Vagina (tissue), 2 donors: Measurements from ENCODE around the gene PTPRM. TPM values are rescaled to one million over a fixed set of nuclear protein-coding genes. Genes with fewer than 3 reads are reported as not detected.

Experiments
- DNase-seq, 2 donors: peaks; one replicate each; pipeline ENCODE4 v3.0.0-alpha.2; 2017; ENCODE audit errors: extremely low spot score in 2 of 2
- H3K27ac ChIP-seq: fragments of 200-600 bp; sonication (generic); one replicate; pipeline ENCODE4 v1.5.1; 2019
- H3K27me3 ChIP-seq: fragments of 200-600 bp; sonication (generic); one replicate; pipeline ENCODE4 v1.5.1; 2019
- H3K36me3 ChIP-seq, 2 donors: fragments of 200-600 bp; sonication (generic); one replicate each; pipeline ENCODE4 v1.5.1; 2017 to 2019
- H3K4me1 ChIP-seq: fragments of 200-600 bp; sonication (generic); one replicate; pipeline ENCODE4 v1.5.1; 2019
- H3K4me3 ChIP-seq, 2 donors: fragments of 200-600 bp; sonication (generic); 1 replicate in 1 of 2; 2 replicates in 1 of 2; pipeline ENCODE4 v1.5.1; 2016 to 2019
- H3K9me3 ChIP-seq: fragments of 200-600 bp; sonication (generic); one replicate; pipeline ENCODE4 v1.5.1; 2019
- POLR2A ChIP-seq, 2 donors: fragments of 450-650 bp; IDR thresholded peaks; one replicate each; pipeline ENCODE4 v1.6.1; 2017; ENCODE audit warnings: antibody characterized with exemption in 2 of 2, mild to moderate bottlenecking in 2 of 2, moderate library complexity in 2 of 2
- POLR2AphosphoS5 ChIP-seq, 2 donors: sonication (generic); formaldehyde crosslinking; IDR thresholded peaks; one replicate each; pipeline ENCODE4 v1.9.0; 2017; ENCODE audit warnings: antibody characterized with exemption in 2 of 2, mild to moderate bottlenecking in 2 of 2, low read depth in 1 of 2; ENCODE audit not compliant: insufficient read depth in 1 of 2
- intact Hi-C: fragments of 100-400 bp; cut with DNase I; formaldehyde crosslinking; loops from one replicate; pipeline ENCODE4 v1.15.1; 2023
- total RNA-seq: library from RNA; depleted of rRNA; stranded (reverse); fragments of >200 nt; gene quantifications from one replicate; pipeline ENCODE4 v1.2.3, GENCODE V29; 2016
- TF ChIP-seq, protein P1 (sequence below), 3 experiments: fragments of 450-650 bp in 2 of 3; fragments of 200-600 bp in 1 of 3; sonication (generic) in 1 of 3; IDR thresholded peaks; one replicate each; pipeline ENCODE4 v1.5.1; 2017 to 2019; ENCODE audit warnings: antibody characterized with exemption in 3 of 3, mild to moderate bottlenecking in 2 of 3, moderate library complexity in 2 of 3

The PTPRM gene
- total RNA-seq, 1 donor from 2014 or later = 60.2 TPM

DNA sequence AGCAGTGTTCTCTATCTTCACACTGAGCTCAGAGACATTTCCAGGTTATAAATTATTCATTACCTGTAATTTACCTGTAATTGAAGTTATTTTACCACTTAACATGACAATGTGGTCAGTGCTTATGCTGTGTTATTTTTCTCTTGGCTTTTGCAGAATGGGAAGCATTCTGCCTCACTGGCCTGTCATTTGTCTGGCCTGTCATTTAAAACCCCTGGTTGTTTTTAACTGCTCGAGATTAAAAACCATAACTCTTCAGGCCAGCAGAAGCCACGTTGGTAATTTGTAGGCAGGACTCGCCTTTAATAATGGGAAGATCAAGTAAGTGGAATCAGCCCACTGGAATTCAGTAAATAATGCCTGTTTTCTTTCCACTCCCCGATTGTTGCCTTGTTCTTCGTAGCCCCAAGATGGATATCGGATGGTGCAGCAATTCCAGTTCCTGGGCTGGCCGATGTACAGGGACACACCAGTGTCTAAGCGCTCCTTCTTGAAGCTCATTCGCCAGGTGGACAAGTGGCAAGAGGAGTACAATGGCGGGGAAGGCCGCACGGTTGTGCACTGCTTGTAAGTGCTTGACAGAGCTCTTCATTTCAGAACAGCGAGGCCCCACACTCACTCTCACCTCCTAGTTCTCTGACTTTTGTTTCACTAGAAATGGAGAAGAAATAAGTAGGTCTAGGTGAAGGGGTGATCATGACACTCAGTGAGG lies 819.7 kb downstream of the PTPRM start:
- H3K9me3 ChIP-seq = no peaks in the 10 kb centered on the region
- H3K27ac ChIP-seq = no peak overlapping the region
- intact Hi-C loops = no loop called here
- H3K4me1 ChIP-seq = no peaks in the 10 kb centered on the region
- no peaks in the 10 kb centered on the region for H3K27me3 ChIP-seq
- H3K36me3 ChIP-seq = peaks cover 0 to 15% of the 10 kb centered on the region in 2 donors
- TF ChIP-seq POLR2AphosphoS5 (IDR thresholded peaks at IDR 0.05; ENCODE audit: insufficient read depth in 1 of 2, low read depth in 1 of 2) (no peak), POLR2A (IDR thresholded peaks at IDR 0.05) (no peak)
- TF ChIP-seq, protein P1, sequence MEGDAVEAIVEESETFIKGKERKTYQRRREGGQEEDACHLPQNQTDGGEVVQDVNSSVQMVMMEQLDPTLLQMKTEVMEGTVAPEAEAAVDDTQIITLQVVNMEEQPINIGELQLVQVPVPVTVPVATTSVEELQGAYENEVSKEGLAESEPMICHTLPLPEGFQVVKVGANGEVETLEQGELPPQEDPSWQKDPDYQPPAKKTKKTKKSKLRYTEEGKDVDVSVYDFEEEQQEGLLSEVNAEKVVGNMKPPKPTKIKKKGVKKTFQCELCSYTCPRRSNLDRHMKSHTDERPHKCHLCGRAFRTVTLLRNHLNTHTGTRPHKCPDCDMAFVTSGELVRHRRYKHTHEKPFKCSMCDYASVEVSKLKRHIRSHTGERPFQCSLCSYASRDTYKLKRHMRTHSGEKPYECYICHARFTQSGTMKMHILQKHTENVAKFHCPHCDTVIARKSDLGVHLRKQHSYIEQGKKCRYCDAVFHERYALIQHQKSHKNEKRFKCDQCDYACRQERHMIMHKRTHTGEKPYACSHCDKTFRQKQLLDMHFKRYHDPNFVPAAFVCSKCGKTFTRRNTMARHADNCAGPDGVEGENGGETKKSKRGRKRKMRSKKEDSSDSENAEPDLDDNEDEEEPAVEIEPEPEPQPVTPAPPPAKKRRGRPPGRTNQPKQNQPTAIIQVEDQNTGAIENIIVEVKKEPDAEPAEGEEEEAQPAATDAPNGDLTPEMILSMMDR (IDR thresholded peaks at IDR 0.05) = no peak
- peak in 1 of 2 donors; percentile 71 for DNase-seq
- H3K4me3 ChIP-seq = no peak overlapping the region

DNA sequence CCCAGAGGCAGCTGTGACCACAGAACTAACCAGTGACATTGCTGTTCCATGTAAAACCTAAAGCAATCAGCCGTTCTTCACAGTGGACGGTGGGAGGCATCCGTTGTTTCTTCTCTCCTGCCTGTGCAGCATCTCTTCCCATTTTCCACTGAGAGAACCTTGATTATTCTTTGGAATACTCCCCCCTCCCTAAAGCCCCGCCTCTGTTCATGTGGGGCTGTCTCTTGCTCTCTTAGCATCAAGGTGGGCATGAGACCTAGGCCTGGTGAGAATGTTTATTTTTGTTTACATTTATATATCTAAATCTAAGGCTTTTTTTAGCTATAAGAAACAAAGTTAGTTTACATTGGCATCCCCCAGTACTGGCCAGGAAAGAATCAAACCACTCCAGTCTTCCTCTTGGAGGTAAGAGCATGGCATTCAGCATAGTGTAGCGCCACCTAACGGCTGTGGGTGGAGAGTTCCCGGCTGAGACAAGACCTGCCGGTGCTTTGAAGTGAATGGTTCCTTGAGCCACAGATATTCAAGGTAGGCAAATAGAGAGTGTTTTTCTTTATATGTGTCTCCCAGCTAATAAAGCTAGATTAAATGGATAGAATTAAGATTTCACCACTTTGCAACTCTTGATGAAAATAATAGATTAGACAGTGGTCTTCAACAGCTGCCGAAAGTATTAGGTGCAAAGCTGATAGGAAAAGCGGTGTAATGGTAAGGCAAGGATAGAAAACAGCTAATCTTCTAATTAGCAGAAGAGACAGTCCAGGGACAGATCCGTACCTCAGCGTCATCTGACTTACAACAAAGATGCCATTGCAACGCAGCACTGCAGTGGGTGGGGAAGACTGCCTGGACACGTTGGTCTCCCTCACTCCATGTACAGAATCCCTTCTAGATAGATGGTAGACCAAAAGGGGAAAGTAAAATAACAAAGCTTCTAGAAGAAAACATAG lies 822.5 kb downstream of the PTPRM start:
- no peaks in the 10 kb centered on the region for H3K4me1 ChIP-seq
- intact Hi-C loops = no loop called here
- no peak overlapping the region for H3K4me3 ChIP-seq
- peaks cover 0 to 15% of the 10 kb centered on the region in 2 donors for H3K36me3 ChIP-seq
- no peak overlapping the region for H3K27ac ChIP-seq
- H3K9me3 ChIP-seq = no peaks in the 10 kb centered on the region
- peak in 1 of 2 donors; percentile 16 for DNase-seq
- TF ChIP-seq, protein P1 (IDR thresholded peaks at IDR 0.05) = peak in 2 of 3 experiments; percentile 54 to 59
- TF ChIP-seq POLR2A (IDR thresholded peaks at IDR 0.05) (no peak), POLR2AphosphoS5 (IDR thresholded peaks at IDR 0.05; ENCODE audit: insufficient read depth in 1 of 2, low read depth in 1 of 2) (no peak)
- no peaks in the 10 kb centered on the region for H3K27me3 ChIP-seq

DNA sequence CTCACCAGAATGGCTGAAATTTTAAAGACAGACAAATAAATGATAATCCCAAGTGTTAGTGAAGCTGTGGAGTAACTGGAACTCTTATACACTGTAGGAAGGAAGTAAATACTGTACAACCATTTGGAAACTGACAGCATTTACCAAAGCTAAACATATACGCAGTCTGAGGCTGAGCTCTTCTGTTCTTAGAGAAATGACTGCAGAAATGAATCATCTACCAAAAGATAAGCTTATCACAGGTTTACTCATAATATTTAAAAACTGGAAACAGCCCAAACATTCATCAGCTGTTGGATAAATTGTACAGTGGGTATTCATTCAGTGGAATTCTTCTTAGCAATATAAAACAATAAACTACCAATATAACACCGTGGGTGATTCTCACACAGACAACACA lies 824.0 kb downstream of the PTPRM start:
- Histone ChIP-seq H3K4me3 (no peak overlapping the region), H3K9me3 (no peaks in the 10 kb centered on the region), H3K27me3 (no peaks in the 10 kb centered on the region), H3K4me1 (no peaks in the 10 kb centered on the region), H3K27ac (no peak overlapping the region), H3K36me3 (peaks cover 0 to 13% of the 10 kb centered on the region in 2 donors)
- DNase-seq = no peak
- intact Hi-C loops = no loop called here
- TF ChIP-seq POLR2AphosphoS5 (IDR thresholded peaks at IDR 0.05; ENCODE audit: insufficient read depth in 1 of 2, low read depth in 1 of 2) (no peak), POLR2A (IDR thresholded peaks at IDR 0.05) (no peak)
- TF ChIP-seq, protein P1 (IDR thresholded peaks at IDR 0.05) = no peak

DNA sequence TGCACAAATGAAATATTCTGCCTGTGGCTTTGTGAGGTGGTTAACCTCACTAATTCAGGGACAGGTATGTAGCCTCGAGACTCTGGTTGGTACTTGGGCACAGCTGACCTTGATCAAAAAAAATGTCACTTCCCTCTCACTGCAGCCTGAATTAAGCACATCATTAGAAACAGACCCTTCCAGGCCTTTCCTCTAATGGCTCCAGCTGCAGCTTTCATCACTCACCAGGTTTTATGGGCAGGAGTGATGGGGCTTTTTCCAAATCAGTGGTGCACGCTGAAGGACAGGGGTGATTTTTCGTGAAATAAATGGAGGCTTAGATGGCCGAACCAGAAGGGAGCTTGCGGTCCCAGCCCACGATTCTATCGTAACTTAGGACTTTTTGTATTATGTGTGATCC lies 829.1 kb downstream of the PTPRM start:
- Histone ChIP-seq H3K36me3 (peaks cover 0 to 6% of the 10 kb centered on the region in 2 donors), H3K9me3 (no peaks in the 10 kb centered on the region), H3K4me3 (no peak overlapping the region), H3K4me1 (no peaks in the 10 kb centered on the region), H3K27me3 (no peaks in the 10 kb centered on the region), H3K27ac (no peak overlapping the region)
- TF ChIP-seq, protein P1 (IDR thresholded peaks at IDR 0.05) = no peak
- TF ChIP-seq POLR2AphosphoS5 (IDR thresholded peaks at IDR 0.05; ENCODE audit: insufficient read depth in 1 of 2, low read depth in 1 of 2) = no peak
- TF ChIP-seq POLR2A (IDR thresholded peaks at IDR 0.05) = no peak
- DNase-seq = no peak
- intact Hi-C loops = no loop called here
